ENCODE results near the gene TUBA3E. TPM values are rescaled to one million over a fixed set of nuclear protein-coding genes. Genes with fewer than 3 reads are reported as not detected.

TUBA3E gene
- not detected in 2 replicates for total RNA-seq

DNA sequence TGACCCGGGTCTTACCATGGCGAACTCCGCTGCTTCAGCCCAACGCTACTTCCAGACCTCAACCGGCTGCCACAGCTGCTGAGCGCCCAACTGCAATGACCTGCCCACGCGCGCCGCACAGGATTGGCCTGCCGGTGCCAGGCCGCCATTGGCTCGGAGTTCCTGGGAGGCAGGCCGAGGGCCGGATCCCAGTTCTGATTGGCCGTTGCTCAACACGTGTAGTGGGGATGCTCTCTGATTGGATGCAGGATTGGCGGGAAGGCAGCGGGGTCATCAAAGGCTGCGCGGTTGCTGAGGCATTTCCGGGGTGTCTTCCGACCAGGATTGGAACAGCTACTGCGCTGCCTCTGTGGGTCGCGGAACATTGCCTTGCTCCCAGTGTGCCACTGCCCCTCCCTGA, at the start of gene TUBA3E:
TSS of gene TUBA3E (minus strand) at position 97 of the 400 bp plus-strand sequence. CDS start at position 18, 79 bp downstream.

DNA sequence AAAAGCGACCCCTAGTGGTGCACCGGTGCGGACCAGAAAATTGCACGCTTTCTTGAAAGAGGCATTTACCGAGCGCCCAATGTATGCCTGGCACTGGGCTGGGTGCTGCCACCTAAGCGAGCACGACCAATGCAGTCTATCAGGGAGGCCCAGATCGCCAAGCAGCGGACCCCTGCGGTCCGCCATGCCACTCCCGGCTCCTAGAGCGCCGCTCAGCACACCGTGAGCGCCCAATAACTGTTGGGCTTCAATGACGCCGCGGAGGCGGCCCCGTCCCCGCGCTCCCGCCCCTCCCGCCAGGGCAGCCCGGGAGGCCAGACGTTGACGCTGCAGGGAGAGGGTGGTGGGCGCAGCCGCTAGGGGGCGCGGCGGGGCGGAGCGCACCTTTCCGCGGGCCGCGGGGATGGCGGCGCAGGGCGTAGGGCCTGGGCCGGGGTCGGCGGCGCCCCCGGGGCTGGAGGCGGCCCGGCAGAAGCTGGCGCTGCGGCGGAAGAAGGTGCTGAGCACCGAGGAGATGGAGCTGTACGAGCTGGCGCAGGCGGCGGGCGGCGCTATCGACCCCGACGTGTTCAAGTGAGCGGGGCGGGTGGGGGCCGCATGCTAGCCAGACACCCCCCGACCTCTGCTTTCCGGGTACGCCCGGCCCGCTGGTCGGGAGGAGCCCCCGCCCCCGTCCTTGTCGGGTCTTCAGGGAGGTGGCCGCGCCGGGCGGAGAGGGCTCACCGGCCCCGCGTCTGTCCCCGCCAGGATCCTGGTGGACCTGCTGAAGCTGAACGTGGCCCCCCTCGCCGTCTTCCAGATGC, 16.2 kb downstream of the TUBA3E start, which contains the start of gene MZT2B:
TSS of gene MZT2B (plus strand) at position 383 of the 803 bp plus-strand sequence. CDS start at position 404, 21 bp downstream.

DNA sequence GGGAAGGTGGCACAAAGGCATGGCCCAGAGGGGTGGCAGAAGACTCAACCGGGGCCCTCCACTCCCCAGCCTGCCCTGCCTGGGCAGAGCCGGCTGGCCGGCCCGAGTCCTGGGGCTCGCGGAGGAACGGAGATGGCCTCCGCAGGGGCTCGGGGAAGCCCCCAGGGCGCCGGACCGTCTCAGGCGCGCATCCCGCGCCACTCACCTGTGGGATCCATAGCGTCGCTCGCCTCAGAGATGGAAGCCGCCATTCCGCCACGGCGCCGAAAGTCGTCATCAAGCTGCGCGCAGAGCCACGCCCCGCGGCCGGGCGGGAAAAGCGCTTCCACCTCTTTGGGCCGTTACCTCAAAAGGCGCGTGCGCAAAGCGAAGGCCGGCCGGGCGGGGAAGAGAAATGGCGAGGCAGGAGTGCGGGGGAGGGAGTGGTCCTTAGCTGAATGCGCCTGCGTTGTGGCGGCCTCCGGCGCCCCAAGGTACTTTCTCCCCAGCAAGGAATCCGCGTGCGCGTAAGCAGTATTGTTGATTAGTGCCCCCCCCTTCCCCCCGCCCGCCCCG, 16.8 kb downstream of the TUBA3E start, which contains the start of gene SMPD4:
TSS of gene SMPD4 (minus strand) at position 278 of the 555 bp plus-strand sequence. CDS start 5,010 bp downstream, outside the sequence.

DNA sequence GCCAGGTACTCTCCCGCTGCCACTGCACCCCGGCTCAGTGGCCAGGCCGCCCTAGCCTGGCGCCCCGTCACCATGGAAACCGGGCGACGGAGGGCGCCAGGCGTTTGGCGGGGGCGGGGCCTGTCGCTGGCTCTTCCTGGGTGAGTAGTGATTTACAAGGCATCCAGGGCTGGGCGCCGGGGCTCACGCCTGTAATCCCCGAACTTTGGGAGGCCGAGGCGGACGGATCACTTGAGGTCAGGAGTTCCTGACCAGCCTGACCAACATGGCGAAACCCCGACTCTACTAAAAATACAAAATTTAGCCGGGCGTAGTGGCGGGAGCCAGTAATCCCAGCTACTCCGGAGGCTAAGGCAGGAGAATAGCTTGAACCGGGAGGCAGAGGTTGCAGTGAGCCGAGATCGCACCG, 53.2 kb downstream of the TUBA3E start, which contains the start of gene CCDC74B:
TSS of gene CCDC74B (minus strand) at position 107 of the 409 bp plus-strand sequence. CDS start 116 bp downstream, outside the sequence.

Other genes starting within 250 kb of the TUBA3E start
- not detected in 2 replicates for gene RAB6C, start 218.8 kb downstream of the TUBA3E start, total RNA-seq
- gene POTEF, start 69.2 kb downstream of the TUBA3E start, total RNA-seq: not detected in 2 replicates
- 6.2 and 6.9 TPM in 2 replicates for gene CCDC74B, start 53.3 kb downstream of the TUBA3E start, total RNA-seq
- 57.5 and 60.9 TPM in 2 replicates for gene SMPD4, start 16.8 kb downstream of the TUBA3E start, total RNA-seq
- 245 and 264 TPM in 2 replicates for gene MZT2B, start 16.2 kb downstream of the TUBA3E start, total RNA-seq
- gene IMP4, start 144.5 kb upstream of the TUBA3E start, total RNA-seq: 116 and 132 TPM in 2 replicates
- gene PTPN18, start 157.6 kb upstream of the TUBA3E start, total RNA-seq: 15.6 and 26.7 TPM in 2 replicates